ENCODE data around the gene ARFIP1.

ARFIP1 gene

DNA sequence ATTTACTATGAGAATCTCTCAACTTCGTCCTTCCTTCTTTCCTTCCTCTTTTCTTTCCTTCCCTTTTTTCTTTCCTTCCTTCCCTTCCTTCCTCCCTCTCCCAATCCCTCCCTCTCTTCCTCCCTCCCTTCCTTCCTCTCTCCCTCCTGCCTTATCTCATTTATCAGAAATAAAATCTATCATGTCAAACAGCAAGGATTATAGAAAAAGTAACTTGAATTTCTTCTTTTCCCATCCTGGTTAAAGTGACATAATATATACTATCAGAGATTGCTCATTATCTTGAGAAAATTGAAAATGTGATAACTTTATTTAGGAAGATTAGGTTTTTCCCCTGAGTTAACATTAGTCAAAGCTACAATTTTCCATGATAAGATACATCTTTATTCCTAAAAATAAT, 5.8 kb upstream of the ARFIP1 start:
- H3K4me3 ChIP-seq (ENCODE audit: low read depth, low read length) = no peak overlapping the region
- DNase-seq (ENCODE audit: low read depth) = no peak
- TF ChIP-seq, protein P1, sequence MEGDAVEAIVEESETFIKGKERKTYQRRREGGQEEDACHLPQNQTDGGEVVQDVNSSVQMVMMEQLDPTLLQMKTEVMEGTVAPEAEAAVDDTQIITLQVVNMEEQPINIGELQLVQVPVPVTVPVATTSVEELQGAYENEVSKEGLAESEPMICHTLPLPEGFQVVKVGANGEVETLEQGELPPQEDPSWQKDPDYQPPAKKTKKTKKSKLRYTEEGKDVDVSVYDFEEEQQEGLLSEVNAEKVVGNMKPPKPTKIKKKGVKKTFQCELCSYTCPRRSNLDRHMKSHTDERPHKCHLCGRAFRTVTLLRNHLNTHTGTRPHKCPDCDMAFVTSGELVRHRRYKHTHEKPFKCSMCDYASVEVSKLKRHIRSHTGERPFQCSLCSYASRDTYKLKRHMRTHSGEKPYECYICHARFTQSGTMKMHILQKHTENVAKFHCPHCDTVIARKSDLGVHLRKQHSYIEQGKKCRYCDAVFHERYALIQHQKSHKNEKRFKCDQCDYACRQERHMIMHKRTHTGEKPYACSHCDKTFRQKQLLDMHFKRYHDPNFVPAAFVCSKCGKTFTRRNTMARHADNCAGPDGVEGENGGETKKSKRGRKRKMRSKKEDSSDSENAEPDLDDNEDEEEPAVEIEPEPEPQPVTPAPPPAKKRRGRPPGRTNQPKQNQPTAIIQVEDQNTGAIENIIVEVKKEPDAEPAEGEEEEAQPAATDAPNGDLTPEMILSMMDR (IDR thresholded peaks at IDR 0.05; ENCODE audit: low read depth, low read length, missing control alignments) = no peak

DNA sequence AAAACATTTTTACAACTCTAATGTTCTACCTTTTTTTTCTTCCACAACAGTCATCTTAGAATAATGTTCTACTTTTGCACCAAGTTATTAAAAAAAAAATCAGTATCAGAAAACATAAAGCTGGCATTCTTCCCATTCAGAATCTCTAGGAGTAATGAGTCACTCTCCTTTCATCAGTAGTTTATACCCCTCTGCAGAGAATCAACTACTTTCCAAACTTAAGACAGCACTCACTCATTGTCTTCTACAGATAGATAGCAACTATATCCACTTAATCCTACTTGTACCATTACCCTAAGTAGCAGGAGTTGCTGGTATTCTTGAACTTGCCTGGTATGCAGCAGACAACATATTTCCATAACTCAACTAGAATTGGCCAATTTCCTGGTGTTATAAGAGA, 3.4 kb upstream of the ARFIP1 start:
- no peak overlapping the region for H3K4me3 ChIP-seq (ENCODE audit: low read depth, low read length)
- no peak for DNase-seq (ENCODE audit: low read depth)
- TF ChIP-seq, protein P1 (IDR thresholded peaks at IDR 0.05; ENCODE audit: low read depth, low read length, missing control alignments) = no peak

DNA sequence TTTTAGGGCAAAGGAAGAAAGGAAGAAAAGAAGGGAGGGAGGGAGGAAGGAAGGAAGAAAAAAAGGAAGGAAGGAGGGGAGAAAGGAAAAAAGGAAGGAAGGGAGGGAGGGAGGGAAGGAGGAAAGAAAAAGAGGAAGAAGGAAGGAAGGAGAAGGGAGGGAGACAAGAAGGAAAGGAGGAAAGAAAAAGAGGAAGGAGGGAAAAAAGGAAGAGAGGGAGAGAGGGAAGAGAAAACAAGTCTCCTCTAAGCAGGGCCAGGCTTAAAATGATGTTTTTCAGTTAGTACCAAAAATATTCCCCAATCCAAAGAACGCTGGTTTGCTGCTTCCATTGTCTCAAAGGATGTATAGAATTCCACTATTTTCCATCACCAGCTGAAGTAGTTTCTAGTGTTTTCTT, 2.3 kb upstream of the ARFIP1 start:
- no peak overlapping the region for H3K4me3 ChIP-seq (ENCODE audit: low read depth, low read length)
- TF ChIP-seq, protein P1 (IDR thresholded peaks at IDR 0.05; ENCODE audit: low read depth, low read length, missing control alignments) = no peak
- no peak for DNase-seq (ENCODE audit: low read depth)

GRCh38 chr4:152778656-152779512, 870 bp upstream of the ARFIP1 start:
- H3K4me3 ChIP-seq (ENCODE audit: low read depth, low read length) = peak overlapping the region; percentile 64
- TF ChIP-seq, protein P1 (IDR thresholded peaks at IDR 0.05; ENCODE audit: low read depth, low read length, missing control alignments) = no peak

GRCh38 chr4:152780267-152780778, 569 bp downstream of the ARFIP1 start:
- H3K4me3 ChIP-seq (ENCODE audit: low read depth, low read length) = peak overlapping the region; percentile 64
- no peak for DNase-seq (ENCODE audit: low read depth)
- TF ChIP-seq, protein P1 (IDR thresholded peaks at IDR 0.05; ENCODE audit: low read depth, low read length, missing control alignments) = no peak

More at GRCh38 chr4:152778656-152779512, 870 bp upstream of the ARFIP1 start:
- DNase-seq (ENCODE audit: low read depth) = no peak

DNA sequence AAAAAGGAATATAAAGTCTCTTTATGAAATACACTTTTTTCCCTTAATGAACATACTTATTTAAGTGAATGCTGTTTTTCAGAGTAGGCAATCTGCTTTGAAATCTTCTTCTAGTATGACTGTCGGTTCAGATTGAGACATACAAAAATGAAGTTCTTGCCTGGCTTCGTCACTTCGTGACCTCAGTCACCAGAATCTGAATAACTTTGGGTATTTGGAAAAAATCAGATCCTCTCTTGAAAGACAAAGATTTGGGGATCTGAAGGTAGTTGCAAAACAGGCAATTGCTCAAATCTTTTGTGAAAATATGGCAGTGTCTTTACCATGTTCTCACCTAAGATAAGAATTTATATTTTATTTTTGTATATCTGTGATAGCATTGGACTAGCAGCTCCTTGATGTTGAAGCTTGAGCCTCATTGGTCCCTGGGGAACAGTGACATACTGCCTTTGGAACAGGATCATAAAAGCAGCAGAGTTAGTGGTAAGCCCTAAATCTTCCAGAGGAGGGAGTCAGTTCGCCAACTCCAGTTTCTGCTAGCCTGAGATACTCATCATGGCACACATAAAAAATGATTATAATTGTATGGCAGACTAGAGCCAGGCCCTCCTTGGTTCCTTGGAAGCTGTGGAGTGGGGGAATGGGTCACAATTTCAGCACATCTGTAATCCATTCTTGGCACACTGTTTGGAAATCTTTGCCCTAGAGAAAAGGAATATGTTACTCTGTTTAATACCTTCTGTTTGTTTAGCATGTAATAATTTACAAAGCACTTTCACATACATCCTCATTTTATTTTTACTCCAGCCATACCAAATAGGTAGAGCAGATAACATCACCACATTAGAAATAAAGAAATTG, 5.0 kb downstream of the ARFIP1 start:
- H3K4me3 ChIP-seq (ENCODE audit: low read depth, low read length) = no peak overlapping the region
- TF ChIP-seq, protein P1 (IDR thresholded peaks at IDR 0.05; ENCODE audit: low read depth, low read length, missing control alignments) = no peak
- DNase-seq (ENCODE audit: low read depth) = no peak
